H1 (cell line): ENCODE measurements around the gene MDH1B.

ENCODE experiments used
- CEBPB ChIP-seq: IDR thresholded peaks from 2 replicates; pipeline ENCODE4 v1.6.1; 2012; ENCODE audit warnings: low read depth, low read length
- EP300 ChIP-seq, 2 experiments: IDR thresholded peaks; 1 replicate in 1 of 2; 2 replicates in 1 of 2; pipeline ENCODE4 v1.6.1; 2011 to 2012; ENCODE audit warnings: low read depth in 2 of 2, low read length in 2 of 2, mild to moderate bottlenecking in 2 of 2, borderline replicate concordance in 1 of 2, inconsistent platforms in 1 of 2, moderate library complexity in 1 of 2
- EZH2 ChIP-seq: fragments of 200-600 bp; sonication (generic); IDR thresholded peaks from 2 replicates; pipeline ENCODE4 v1.7.1; 2012; ENCODE audit warnings: low read depth, mild to moderate bottlenecking, moderate library complexity, low read length, inconsistent platforms; ENCODE audit not compliant: severe bottlenecking
- HDAC2 ChIP-seq, 2 experiments: fragments of 300-600 bp in 1 of 2; sonication (generic) in 1 of 2; IDR thresholded peaks; 2 replicates each; pipeline ENCODE4 v1.6.1; 2011 to 2012; ENCODE audit warnings: low read depth in 2 of 2, low read length in 2 of 2, mild to moderate bottlenecking in 2 of 2, moderate library complexity in 2 of 2, borderline replicate concordance in 1 of 2, inconsistent platforms in 1 of 2
- MAX ChIP-seq: IDR thresholded peaks from 2 replicates; pipeline ENCODE4 v1.6.1; 2012; ENCODE audit warnings: inconsistent platforms
- POLR2AphosphoS5 ChIP-seq: IDR thresholded peaks from 2 replicates; pipeline ENCODE4 v1.6.1; 2011; ENCODE audit warnings: low read depth, low read length
- SP4 ChIP-seq: IDR thresholded peaks from 2 replicates; pipeline ENCODE4 v1.6.1; 2012; ENCODE audit warnings: low read length, inconsistent platforms
- TCF12 ChIP-seq: IDR thresholded peaks from 2 replicates; pipeline ENCODE4 v1.6.1; 2011; ENCODE audit warnings: low read depth, mild to moderate bottlenecking, low read length
- TEAD4 ChIP-seq: IDR thresholded peaks from 2 replicates; pipeline ENCODE4 v1.6.1; 2012; ENCODE audit warnings: low read depth, low read length, inconsistent platforms, mixed read lengths
- USF2 ChIP-seq: IDR thresholded peaks from 2 replicates; pipeline ENCODE4 v1.6.1; 2011; ENCODE audit warnings: low read length, improper control_type of control experiment
- TF ChIP-seq, protein P1 (sequence below), 3 experiments: IDR thresholded peaks; 1 replicate in 2 of 3; 2 replicates in 1 of 3; pipeline versions ENCODE4 v1.5.1 to v1.6.1; 2011; ENCODE audit warnings: low read length in 3 of 3, mild to moderate bottlenecking in 3 of 3, inconsistent platforms in 2 of 3, low read depth in 1 of 3, moderate library complexity in 1 of 3; ENCODE audit not compliant: insufficient read depth in 1 of 3; ENCODE audit errors: control extremely low read depth in 1 of 3
- TF ChIP-seq, protein P2 (sequence below): IDR thresholded peaks from 2 replicates; pipeline ENCODE4 v1.6.1; 2011; ENCODE audit warnings: low read depth, mild to moderate bottlenecking, low read length; ENCODE audit not compliant: insufficient read depth

- no peak for TF ChIP-seq HDAC2 (IDR thresholded peaks at IDR 0.05; ENCODE audit: borderline replicate concordance in 1 of 2, low read depth in 2 of 2, low read length in 2 of 2)
- no peak for TF ChIP-seq MAX
- no peak for TF ChIP-seq EP300 (IDR thresholded peaks at IDR 0.05; ENCODE audit: borderline replicate concordance in 1 of 2, low read depth in 2 of 2, low read length in 2 of 2)
- TF ChIP-seq CEBPB = no peak
- TF ChIP-seq, protein P1, sequence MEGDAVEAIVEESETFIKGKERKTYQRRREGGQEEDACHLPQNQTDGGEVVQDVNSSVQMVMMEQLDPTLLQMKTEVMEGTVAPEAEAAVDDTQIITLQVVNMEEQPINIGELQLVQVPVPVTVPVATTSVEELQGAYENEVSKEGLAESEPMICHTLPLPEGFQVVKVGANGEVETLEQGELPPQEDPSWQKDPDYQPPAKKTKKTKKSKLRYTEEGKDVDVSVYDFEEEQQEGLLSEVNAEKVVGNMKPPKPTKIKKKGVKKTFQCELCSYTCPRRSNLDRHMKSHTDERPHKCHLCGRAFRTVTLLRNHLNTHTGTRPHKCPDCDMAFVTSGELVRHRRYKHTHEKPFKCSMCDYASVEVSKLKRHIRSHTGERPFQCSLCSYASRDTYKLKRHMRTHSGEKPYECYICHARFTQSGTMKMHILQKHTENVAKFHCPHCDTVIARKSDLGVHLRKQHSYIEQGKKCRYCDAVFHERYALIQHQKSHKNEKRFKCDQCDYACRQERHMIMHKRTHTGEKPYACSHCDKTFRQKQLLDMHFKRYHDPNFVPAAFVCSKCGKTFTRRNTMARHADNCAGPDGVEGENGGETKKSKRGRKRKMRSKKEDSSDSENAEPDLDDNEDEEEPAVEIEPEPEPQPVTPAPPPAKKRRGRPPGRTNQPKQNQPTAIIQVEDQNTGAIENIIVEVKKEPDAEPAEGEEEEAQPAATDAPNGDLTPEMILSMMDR (IDR thresholded peaks at IDR 0.05; ENCODE audit: control extremely low read depth in 1 of 3, insufficient read depth in 1 of 3, low read depth in 1 of 3, low read length in 3 of 3) = no peak
- TF ChIP-seq, protein P2, sequence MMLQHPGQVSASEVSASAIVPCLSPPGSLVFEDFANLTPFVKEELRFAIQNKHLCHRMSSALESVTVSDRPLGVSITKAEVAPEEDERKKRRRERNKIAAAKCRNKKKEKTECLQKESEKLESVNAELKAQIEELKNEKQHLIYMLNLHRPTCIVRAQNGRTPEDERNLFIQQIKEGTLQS = no peak
- no peak for TF ChIP-seq TEAD4
- TF ChIP-seq USF2 = no peak
- no peak for TF ChIP-seq SP4
- no peak for TF ChIP-seq TCF12
- TF ChIP-seq POLR2AphosphoS5 = no peak
- TF ChIP-seq EZH2 = no peak
Observed at GRCh38 chr2:206740800-206741199, 24.3 kb downstream of the MDH1B start.
